Effector memory CD8-positive, alpha-beta T cell (primary cell): Measurements from ENCODE around the gene AKAP10.
A peak's percentile ranks its signal among the peaks of the same experiment; 100 is the strongest.
"Not testable (repeated sequence)": the region's sequence is repeated elsewhere in the genome, so short reads cannot be mapped to it uniquely, and the experiment has no call there.

Source experiments
- ATAC-seq: fragments of 150-1000 bp; cut with Tn5 transposase; replicated peaks from 2 replicates; pipeline ENCODE4 v1.10.0; 2021; ENCODE audit warnings: mild to moderate bottlenecking, moderate library complexity
- DNase-seq, 3 experiments: peaks; one replicate each; pipeline ENCODE4 v3.0.0; 2021
- H3K27ac Mint-ChIP-seq, 2 donors: one replicate each; pipeline ENCODE4 v1.8.0; 2022; ENCODE audit warnings: mild to moderate bottlenecking in 2 of 2, mixed read lengths in 2 of 2, moderate library complexity in 2 of 2
- H3K27me3 Mint-ChIP-seq, 2 donors: one replicate each; pipeline ENCODE4 v1.8.0; 2022; ENCODE audit warnings: mixed read lengths in 2 of 2
- H3K36me3 Mint-ChIP-seq: one replicate; pipeline ENCODE4 v1.8.0; 2022; ENCODE audit warnings: mild to moderate bottlenecking, moderate library complexity, mixed read lengths; ENCODE audit not compliant: insufficient read depth
- H3K4me1 Mint-ChIP-seq, 2 donors: one replicate each; pipeline ENCODE4 v1.8.0; 2022; ENCODE audit warnings: low read depth in 2 of 2, mixed read lengths in 2 of 2
- H3K4me3 Mint-ChIP-seq, 2 donors: one replicate each; pipeline ENCODE4 v1.8.0; 2022; ENCODE audit warnings: mild to moderate bottlenecking in 2 of 2, mixed read lengths in 2 of 2, moderate library complexity in 2 of 2
- H3K9me3 Mint-ChIP-seq, 2 donors: one replicate each; pipeline ENCODE4 v1.8.0; 2022; ENCODE audit warnings: mixed read lengths in 2 of 2

AKAP10 gene

GRCh38 chr17:19951411-19951810, 26.2 kb downstream of the AKAP10 start:
- H3K9me3 Mint-ChIP-seq, DNase-seq, ATAC-seq, H3K27ac Mint-ChIP-seq, H3K27me3 Mint-ChIP-seq: not testable (repeated sequence)
- Mint-ChIP-seq H3K4me3 (peak overlapping the region in 1 of 2 donors; percentile 41), H3K4me1 (peaks cover 28 to 53% of the 10 kb centered on the region in 2 donors), H3K36me3 (peaks cover 51% of the 10 kb centered on the region)

DNA sequence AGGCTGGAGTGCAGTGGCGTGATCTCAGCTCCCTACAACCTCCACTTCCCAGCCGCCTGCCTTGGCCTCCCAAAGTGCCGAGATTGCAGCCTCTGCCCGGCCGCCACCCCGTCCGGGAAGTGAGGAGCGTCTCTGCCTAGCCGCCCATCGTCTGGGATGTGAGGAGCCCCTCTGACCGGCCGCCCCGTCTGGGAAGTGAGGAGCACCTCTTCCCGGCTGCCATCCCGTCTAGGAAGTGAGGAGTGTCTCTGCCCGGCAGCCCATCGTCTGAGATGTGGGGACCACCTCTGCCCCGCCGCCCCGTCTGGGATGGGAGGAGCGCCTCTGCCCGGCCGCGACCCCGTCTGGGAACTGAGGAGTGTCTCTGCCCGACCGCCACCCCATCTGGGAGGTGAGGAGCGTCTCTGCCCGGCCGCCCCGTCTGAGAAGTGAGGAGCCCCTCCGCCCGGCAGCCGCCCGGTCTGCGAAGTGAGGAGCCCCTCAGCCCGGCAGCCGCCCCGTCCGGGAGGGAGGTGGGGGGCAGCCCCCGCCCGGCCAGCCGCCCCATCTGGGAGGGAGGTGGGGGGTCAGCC, 26.9 kb downstream of the AKAP10 start:
- H3K27me3 Mint-ChIP-seq, ATAC-seq, DNase-seq, H3K9me3 Mint-ChIP-seq, H3K4me3 Mint-ChIP-seq: not testable (repeated sequence)
- Mint-ChIP-seq H3K4me1 (peaks cover 28 to 48% of the 10 kb centered on the region in 2 donors), H3K27ac (peak overlapping the region in 1 of 2 donors; percentile 46), H3K36me3 (peaks cover 47% of the 10 kb centered on the region)

DNA sequence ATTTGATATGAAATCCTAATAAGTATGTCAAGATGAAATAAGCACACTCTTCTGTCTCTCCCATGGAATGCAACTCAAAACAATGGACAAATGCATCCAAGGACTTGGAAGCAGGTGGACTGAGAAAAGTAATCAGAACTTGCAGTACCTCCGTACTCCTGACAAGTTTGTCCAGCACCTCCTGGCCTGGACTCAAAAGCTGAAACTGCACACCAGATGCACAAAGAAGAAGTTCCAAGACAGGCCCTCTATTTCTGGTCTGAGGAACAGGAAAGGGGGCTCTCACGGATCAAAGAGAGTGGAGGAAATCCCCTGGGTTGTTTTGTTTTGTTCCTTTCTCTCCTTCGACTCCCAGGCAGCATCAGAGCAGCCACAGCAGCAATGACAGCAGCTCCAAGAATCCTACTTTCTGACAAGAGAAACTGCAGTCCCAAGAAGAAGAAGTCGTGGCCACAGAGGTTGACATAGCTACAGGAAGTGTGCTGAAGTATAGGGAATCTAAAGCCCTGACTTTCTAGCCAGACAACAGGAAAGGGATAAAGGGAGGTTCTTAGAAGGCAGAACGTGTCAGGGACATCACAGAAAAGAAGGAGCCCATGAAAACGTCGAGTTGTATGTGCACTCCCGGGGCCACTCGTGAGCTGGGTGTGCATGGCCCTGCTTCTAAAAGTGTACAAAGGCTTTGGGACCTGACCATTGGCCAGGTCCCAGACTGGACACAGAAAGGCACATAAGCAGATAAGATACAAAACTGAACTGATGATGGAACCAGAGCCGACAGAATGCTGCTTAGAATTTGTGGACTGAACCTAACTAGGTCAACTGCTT, 29.3 kb downstream of the AKAP10 start:
- ATAC-seq, result no peak
- Mint-ChIP-seq H3K9me3 (no peaks in the 10 kb centered on the region), H3K36me3 (peaks cover 45% of the 10 kb centered on the region), H3K4me3 (peak overlapping the region in 1 of 2 donors; percentile 22), H3K27me3 (no peaks in the 10 kb centered on the region), H3K27ac (peak overlapping the region; percentile 66 to 89), H3K4me1 (peaks cover 28 to 50% of the 10 kb centered on the region in 2 donors)
- DNase-seq, result no peak

- DNase-seq (no peak), ATAC-seq (no peak)
- no peaks in the 10 kb centered on the region for H3K27me3 Mint-ChIP-seq
- no peak overlapping the region for H3K4me3 Mint-ChIP-seq
- H3K36me3 Mint-ChIP-seq, result peaks cover 53% of the 10 kb centered on the region
- no peak overlapping the region for H3K27ac Mint-ChIP-seq
- peaks cover 26 to 50% of the 10 kb centered on the region in 2 donors for H3K4me1 Mint-ChIP-seq
- no peaks in the 10 kb centered on the region for H3K9me3 Mint-ChIP-seq
These were observed 30.7 kb downstream of the AKAP10 start for GRCh38 chr17:19946921-19947320.

GRCh38 chr17:19945009-19945626, 32.5 kb downstream of the AKAP10 start:
- Mint-ChIP-seq H3K4me3 (no peak overlapping the region), H3K9me3 (no peaks in the 10 kb centered on the region), H3K36me3 (peaks cover 56% of the 10 kb centered on the region), H3K4me1 (peaks cover 24 to 54% of the 10 kb centered on the region in 2 donors), H3K27me3 (no peaks in the 10 kb centered on the region), H3K27ac (peak overlapping the region; percentile 6 to 52)
- no peak for ATAC-seq
- DNase-seq, result no peak

- ATAC-seq, result no peak
- peak overlapping the region; percentile 42 to 52 for H3K27ac Mint-ChIP-seq
These were observed 34.0 kb downstream of the AKAP10 start for GRCh38 chr17:19943599-19943998.

DNA sequence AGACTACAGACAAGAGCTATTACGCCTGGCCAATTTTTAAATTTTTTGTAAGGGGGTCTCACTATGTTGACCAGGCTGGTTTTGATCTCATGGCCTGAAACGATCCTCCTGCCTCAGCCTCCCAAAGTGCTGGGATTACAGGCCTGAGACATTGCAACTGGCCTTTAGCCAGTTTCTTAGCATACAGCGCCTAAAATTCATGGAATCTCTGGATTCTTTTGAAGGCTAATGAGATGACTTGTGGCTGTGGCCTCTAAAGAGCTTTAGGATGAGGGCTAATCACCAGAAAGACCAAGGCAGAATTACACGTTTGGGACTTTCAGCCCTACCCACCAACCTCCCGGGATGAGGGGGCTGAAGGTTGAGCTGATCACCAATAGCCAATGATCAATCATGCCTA, 34.6 kb downstream of the AKAP10 start:
- peaks cover 16 to 41% of the 10 kb centered on the region in 2 donors for H3K4me1 Mint-ChIP-seq
- no peaks in the 10 kb centered on the region for H3K9me3 Mint-ChIP-seq
- H3K27ac Mint-ChIP-seq, result peak overlapping the region; percentile 22 to 42
- no peaks in the 10 kb centered on the region for H3K27me3 Mint-ChIP-seq
- ATAC-seq (no peak), DNase-seq (no peak)
- no peak overlapping the region for H3K4me3 Mint-ChIP-seq
- peaks cover 62% of the 10 kb centered on the region for H3K36me3 Mint-ChIP-seq

More at GRCh38 chr17:19943599-19943998, 34.0 kb downstream of the AKAP10 start:
- H3K27me3 Mint-ChIP-seq, result no peaks in the 10 kb centered on the region
- H3K9me3 Mint-ChIP-seq, result no peaks in the 10 kb centered on the region
- H3K36me3 Mint-ChIP-seq, result peaks cover 63% of the 10 kb centered on the region
- DNase-seq, result no peak
- H3K4me3 Mint-ChIP-seq, result no peak overlapping the region
- peaks cover 22 to 46% of the 10 kb centered on the region in 2 donors for H3K4me1 Mint-ChIP-seq

GRCh38 chr17:19940722-19941464, 36.7 kb downstream of the AKAP10 start:
- Mint-ChIP-seq H3K27me3 (no peaks in the 10 kb centered on the region), H3K27ac (peak overlapping the region in 1 of 2 donors; percentile 4), H3K36me3 (peaks cover 62% of the 10 kb centered on the region), H3K4me1 (peaks cover 14 to 32% of the 10 kb centered on the region in 2 donors), H3K4me3 (no peak overlapping the region), H3K9me3 (no peaks in the 10 kb centered on the region)
- DNase-seq (no peak), ATAC-seq (no peak)

DNA sequence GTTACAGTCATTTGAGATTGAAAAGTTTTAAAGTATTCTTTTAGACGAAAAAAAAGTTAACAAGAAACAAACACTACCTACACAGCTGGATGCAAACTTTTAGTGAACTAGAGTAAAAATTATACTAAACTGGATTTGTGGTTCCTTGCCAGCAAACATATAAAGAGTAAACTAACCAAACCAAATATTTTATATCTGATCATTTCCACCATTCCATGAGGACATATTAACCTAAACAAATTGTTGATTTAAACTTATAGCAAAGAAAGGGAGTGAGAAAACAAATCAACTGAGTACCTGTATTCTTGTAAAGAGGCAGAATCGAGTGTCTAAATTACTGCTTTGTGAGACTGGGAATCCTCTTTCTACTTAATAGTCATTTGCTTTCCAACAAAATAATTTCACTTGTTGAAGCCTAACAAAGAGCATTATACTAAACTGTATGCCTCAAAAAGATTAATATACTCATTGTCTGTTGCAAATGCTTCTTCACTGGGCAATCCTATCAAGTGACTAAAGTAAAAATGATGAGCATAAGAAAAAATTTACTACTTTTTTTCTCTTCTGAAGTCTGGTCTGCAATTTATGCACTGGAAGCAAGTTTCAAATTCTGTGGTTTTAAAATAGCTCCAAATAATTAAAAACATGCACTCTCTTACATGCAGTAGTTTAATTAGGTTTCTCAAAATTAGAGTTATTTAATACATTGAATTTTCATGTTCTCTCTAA, 37.5 kb downstream of the AKAP10 start:
- DNase-seq (no peak), ATAC-seq (no peak)
- Mint-ChIP-seq H3K4me3 (no peak overlapping the region), H3K4me1 (peaks cover 11 to 28% of the 10 kb centered on the region in 2 donors), H3K27me3 (no peaks in the 10 kb centered on the region), H3K27ac (peak overlapping the region; percentile 4 to 18), H3K9me3 (no peaks in the 10 kb centered on the region), H3K36me3 (peaks cover 63% of the 10 kb centered on the region)

- H3K36me3 Mint-ChIP-seq, result peaks cover 62% of the 10 kb centered on the region
- H3K27ac Mint-ChIP-seq, result peak overlapping the region in 1 of 2 donors; percentile 4
These were observed 38.9 kb downstream of the AKAP10 start for GRCh38 chr17:19938736-19939135.

GRCh38 chr17:19937522-19937921, 40.1 kb downstream of the AKAP10 start:
- no peak for DNase-seq
- Mint-ChIP-seq H3K9me3 (no peaks in the 10 kb centered on the region), H3K27ac (peak overlapping the region in 1 of 2 donors; percentile 53), H3K27me3 (no peaks in the 10 kb centered on the region), H3K4me3 (no peak overlapping the region), H3K4me1 (peaks cover 1 to 7% of the 10 kb centered on the region in 2 donors), H3K36me3 (peaks cover 66% of the 10 kb centered on the region)
- no peak for ATAC-seq

More at GRCh38 chr17:19938736-19939135, 38.9 kb downstream of the AKAP10 start:
- Mint-ChIP-seq H3K9me3 (no peaks in the 10 kb centered on the region), H3K27me3 (no peaks in the 10 kb centered on the region), H3K4me3 (no peak overlapping the region), H3K4me1 (peaks cover 7 to 16% of the 10 kb centered on the region in 2 donors)
- ATAC-seq (no peak), DNase-seq (no peak)

DNA sequence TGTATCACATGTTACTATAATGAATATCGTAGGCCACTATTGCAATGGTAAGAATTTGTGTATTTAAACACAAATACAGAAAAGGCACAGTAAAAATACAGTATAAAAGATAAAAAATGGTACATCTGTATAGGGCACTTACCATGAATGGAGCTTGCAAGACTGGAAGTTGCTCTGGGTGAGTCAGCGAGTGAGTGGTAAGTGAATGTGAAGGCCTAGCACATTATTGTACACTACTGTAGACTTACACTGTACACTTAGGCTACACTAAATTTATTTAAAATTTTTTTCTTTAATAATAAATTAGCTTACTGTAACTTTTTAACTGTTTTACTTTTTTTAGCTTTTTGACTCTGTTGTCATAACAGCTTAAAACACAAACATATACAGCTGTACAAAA, 42.5 kb downstream of the AKAP10 start:
- peaks cover 85% of the 10 kb centered on the region for H3K36me3 Mint-ChIP-seq
- H3K27me3 Mint-ChIP-seq, result no peaks in the 10 kb centered on the region
- no peaks in the 10 kb centered on the region for H3K9me3 Mint-ChIP-seq
- no peak overlapping the region for H3K4me3 Mint-ChIP-seq
- H3K4me1 Mint-ChIP-seq, result no peaks in the 10 kb centered on the region
- no peak for ATAC-seq
- no peak for DNase-seq
- H3K27ac Mint-ChIP-seq, result no peak overlapping the region
